Central memory CD8-positive, alpha-beta T cell (primary cell): Measurements from ENCODE around the gene HOXC10.

ENCODE experiments used
- ATAC-seq: fragments of 150-1000 bp; cut with Tn5 transposase; replicated peaks from 2 replicates; pipeline ENCODE4 v1.10.0; 2022; ENCODE audit warnings: mild to moderate bottlenecking, moderate FRiP score, moderate number of reproducible peaks; ENCODE audit not compliant: poor library complexity, severe bottlenecking; ENCODE audit errors: extremely low read depth
- DNase-seq, 2 donors: peaks; one replicate each; pipeline ENCODE4 v3.0.0; 2021; ENCODE audit warnings: low spot score in 2 of 2
- H3K27ac Mint-ChIP-seq: one replicate; pipeline ENCODE4 v1.8.0; 2022; ENCODE audit warnings: low read depth, mild to moderate bottlenecking, moderate library complexity, mixed read lengths
- H3K27me3 Mint-ChIP-seq: one replicate; pipeline ENCODE4 v1.8.0; 2022; ENCODE audit warnings: mixed read lengths
- H3K36me3 Mint-ChIP-seq: one replicate; pipeline ENCODE4 v1.8.0; 2022; ENCODE audit warnings: mild to moderate bottlenecking, moderate library complexity, mixed read lengths; ENCODE audit not compliant: insufficient read depth
- H3K4me1 Mint-ChIP-seq: one replicate; pipeline ENCODE4 v1.8.0; 2022; ENCODE audit warnings: mixed read lengths
- H3K4me3 Mint-ChIP-seq: one replicate; pipeline ENCODE4 v1.8.0; 2022; ENCODE audit warnings: mild to moderate bottlenecking, moderate library complexity, mixed read lengths
- H3K9me3 Mint-ChIP-seq: one replicate; pipeline ENCODE4 v1.8.0; 2022; ENCODE audit warnings: mixed read lengths

Gene HOXC10

GRCh38 chr12:53984901-53985691 lies at the start of gene HOXC10:
Gene HOXC10 (plus strand): TSS chr12:53985146. CDS start chr12:53985260, 114 bp downstream.
- Mint-ChIP-seq H3K27ac (peak within 1 kb of the TSS; percentile 65), H3K36me3 (peaks cover 23% of the 10 kb centered on the region), H3K4me1 (peaks cover 41% of the 10 kb centered on the region), H3K27me3 (peaks cover 99% of the 10 kb centered on the region), H3K4me3 (peak within 1 kb of the TSS; percentile 61), H3K9me3 (no peaks in the 10 kb centered on the region)
- DNase-seq = peak; percentile 47 to 61
- peak; percentile 55 for ATAC-seq

GRCh38 chr12:53935383-53936341 lies 49.3 kb upstream of the HOXC10 start:
- ATAC-seq = no peak
- peaks cover 99% of the 10 kb centered on the region for H3K27me3 Mint-ChIP-seq
- H3K9me3 Mint-ChIP-seq = no peaks in the 10 kb centered on the region
- DNase-seq = no peak
- no peak overlapping the region for H3K27ac Mint-ChIP-seq
- H3K4me1 Mint-ChIP-seq = peaks cover 12% of the 10 kb centered on the region
- H3K36me3 Mint-ChIP-seq = peaks cover 15% of the 10 kb centered on the region
- H3K4me3 Mint-ChIP-seq = no peak overlapping the region

DNA sequence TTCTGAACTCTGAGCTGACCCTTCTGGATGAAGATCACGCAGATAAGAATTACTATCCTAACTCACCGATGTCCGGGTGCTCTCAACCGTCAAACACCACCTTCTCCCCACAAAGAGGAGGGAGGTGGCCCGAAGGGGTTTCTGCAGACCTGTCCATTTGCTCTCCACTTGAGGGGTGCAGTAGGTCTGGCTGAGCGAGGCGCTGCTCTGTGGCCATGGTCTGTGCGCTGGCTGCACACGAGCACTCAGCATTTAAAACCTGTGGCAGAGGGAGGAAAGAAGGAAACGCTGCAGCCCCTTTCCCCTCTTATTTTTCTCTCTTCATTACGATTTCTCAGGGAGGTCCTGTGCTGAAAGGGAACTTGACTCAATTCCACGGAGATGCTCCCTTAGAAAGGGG lies 47.8 kb upstream of the HOXC10 start:
- no peak overlapping the region for H3K27ac Mint-ChIP-seq
- ATAC-seq (no peak), DNase-seq (no peak)
- no peak overlapping the region for H3K4me3 Mint-ChIP-seq
- H3K27me3 Mint-ChIP-seq = peaks cover 99% of the 10 kb centered on the region
- H3K36me3 Mint-ChIP-seq = peaks cover 18% of the 10 kb centered on the region
- H3K9me3 Mint-ChIP-seq = no peaks in the 10 kb centered on the region
- peaks cover 12% of the 10 kb centered on the region for H3K4me1 Mint-ChIP-seq

DNA sequence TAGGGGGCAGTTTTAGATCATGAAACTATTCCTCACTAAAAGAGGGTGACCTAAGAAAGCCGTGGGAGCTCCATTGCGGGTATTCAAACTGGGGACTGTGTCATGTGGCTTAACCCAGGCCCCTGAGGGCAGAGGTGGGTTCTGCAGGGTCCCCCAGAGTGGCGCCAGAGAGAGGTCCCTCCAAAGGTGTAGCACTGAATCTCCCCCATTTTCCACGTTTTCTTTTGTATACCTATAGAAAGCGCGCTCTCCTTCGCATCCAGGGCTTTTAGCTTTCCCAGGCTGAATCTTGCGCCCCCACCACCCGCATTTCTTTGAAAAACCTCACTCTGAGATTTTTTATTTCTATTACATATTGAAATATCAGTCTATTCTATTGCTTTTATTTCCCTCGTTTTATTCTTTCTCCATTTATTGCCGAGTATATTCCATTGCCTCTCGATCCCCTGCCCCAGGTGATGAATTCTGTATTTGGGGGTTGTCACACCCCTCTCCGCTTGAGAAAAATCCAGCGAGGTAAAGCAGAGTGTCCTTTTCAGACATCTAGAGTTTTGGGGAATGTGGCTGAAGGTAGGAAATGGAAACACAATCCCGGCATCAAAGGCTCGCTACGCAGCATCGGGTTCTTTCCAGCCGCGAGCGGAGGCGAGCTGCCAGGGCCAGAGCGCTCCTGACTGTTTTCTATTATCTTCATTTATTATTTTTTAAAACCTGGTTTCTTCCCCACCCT lies 47.2 kb upstream of the HOXC10 start:
- DNase-seq (no peak), ATAC-seq (no peak)
- peaks cover 18% of the 10 kb centered on the region for H3K36me3 Mint-ChIP-seq
- peaks cover 12% of the 10 kb centered on the region for H3K4me1 Mint-ChIP-seq
- no peak overlapping the region for H3K4me3 Mint-ChIP-seq
- no peak overlapping the region for H3K27ac Mint-ChIP-seq
- H3K9me3 Mint-ChIP-seq = no peaks in the 10 kb centered on the region
- peaks cover 99% of the 10 kb centered on the region for H3K27me3 Mint-ChIP-seq

GRCh38 chr12:53938326-53939140 lies 46.4 kb upstream of the HOXC10 start, which contains the start of gene HOXC13:
Gene HOXC13 (plus strand): TSS chr12:53938831. CDS start chr12:53938907, 76 bp downstream.
- H3K27ac Mint-ChIP-seq = no peak within 1 kb of the TSS
- H3K9me3 Mint-ChIP-seq = no peaks in the 10 kb centered on the region
- no peak for ATAC-seq
- peaks cover 18% of the 10 kb centered on the region for H3K36me3 Mint-ChIP-seq
- H3K4me1 Mint-ChIP-seq = peaks cover 12% of the 10 kb centered on the region
- peaks cover 99% of the 10 kb centered on the region for H3K27me3 Mint-ChIP-seq
- DNase-seq = no peak
- peak within 1 kb of the TSS; percentile 16 for H3K4me3 Mint-ChIP-seq

DNA sequence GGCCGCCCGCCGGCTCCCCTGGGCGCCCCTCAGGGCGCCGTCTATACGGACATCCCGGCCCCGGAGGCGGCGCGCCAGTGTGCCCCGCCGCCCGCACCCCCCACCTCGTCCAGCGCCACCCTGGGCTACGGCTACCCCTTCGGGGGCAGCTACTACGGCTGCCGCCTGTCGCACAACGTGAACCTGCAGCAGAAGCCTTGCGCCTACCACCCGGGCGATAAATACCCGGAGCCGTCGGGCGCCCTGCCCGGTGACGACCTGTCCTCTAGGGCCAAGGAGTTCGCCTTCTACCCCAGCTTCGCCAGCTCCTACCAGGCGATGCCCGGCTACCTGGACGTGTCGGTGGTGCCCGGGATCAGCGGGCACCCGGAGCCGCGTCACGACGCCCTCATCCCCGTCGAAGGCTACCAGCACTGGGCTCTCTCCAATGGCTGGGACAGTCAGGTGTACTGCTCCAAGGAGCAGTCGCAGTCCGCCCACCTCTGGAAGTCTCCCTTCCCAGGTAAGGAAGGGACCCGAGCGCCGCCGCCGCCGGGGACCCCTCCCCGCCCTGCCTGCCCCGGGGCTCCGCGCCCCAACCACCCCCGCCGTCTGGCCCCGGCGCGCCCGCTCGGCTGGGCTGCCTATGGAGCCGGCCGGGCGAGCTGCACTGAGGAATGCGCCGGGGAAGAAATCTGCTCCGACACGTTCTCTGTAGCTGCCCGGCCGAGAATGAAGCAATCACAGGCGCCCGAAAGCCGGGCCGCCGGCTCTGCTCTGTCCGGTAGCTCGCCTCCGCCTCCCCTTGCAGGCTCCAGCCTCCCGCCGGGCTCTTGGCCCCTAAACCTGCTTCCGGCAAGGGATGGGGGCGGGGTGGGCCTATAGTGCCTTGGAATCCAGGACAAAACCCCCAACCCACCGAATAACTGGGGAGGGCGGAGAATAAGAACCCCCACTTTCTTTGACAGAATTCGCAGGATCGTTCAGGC lies 45.5 kb upstream of the HOXC10 start:
- H3K27ac Mint-ChIP-seq = no peak overlapping the region
- peak overlapping the region; percentile 16 for H3K4me3 Mint-ChIP-seq
- H3K36me3 Mint-ChIP-seq = peaks cover 18% of the 10 kb centered on the region
- no peaks in the 10 kb centered on the region for H3K9me3 Mint-ChIP-seq
- ATAC-seq (no peak), DNase-seq (no peak)
- peaks cover 12% of the 10 kb centered on the region for H3K4me1 Mint-ChIP-seq
- peaks cover 99% of the 10 kb centered on the region for H3K27me3 Mint-ChIP-seq

GRCh38 chr12:53940443-53941014 lies 44.4 kb upstream of the HOXC10 start:
- DNase-seq (no peak), ATAC-seq (no peak)
- Mint-ChIP-seq H3K4me1 (peaks cover 7% of the 10 kb centered on the region), H3K27ac (no peak overlapping the region), H3K9me3 (no peaks in the 10 kb centered on the region), H3K36me3 (peaks cover 14% of the 10 kb centered on the region), H3K4me3 (no peak overlapping the region), H3K27me3 (peaks cover 99% of the 10 kb centered on the region)

- Mint-ChIP-seq H3K27ac (no peak overlapping the region), H3K4me3 (no peak overlapping the region), H3K4me1 (peaks cover under 1% of the 10 kb centered on the region), H3K36me3 (peaks cover 11% of the 10 kb centered on the region), H3K9me3 (no peaks in the 10 kb centered on the region), H3K27me3 (peaks cover 99% of the 10 kb centered on the region)
- ATAC-seq (no peak), DNase-seq (no peak)
Measured at GRCh38 chr12:53941187-53941586, 43.8 kb upstream of the HOXC10 start.

DNA sequence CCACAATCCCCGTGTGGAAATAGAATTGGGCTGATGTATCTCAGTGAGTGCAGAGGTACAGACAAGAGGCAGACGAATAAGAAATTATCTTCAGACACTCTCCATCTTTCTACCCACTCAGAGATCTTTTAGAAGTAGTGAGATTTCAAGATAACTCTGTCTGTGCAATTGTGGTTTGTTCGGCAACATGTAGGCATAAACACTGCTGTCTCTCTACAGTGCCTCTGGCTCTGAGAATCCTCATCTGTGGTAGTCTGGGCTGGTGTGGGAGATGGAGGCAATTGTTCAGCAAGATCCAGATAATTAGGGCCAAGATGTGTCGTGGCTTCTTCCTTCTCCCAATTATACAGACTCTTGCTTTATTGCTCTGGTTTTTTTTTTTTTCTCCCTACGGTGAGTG lies 43.2 kb upstream of the HOXC10 start:
- ATAC-seq (no peak), DNase-seq (no peak)
- Mint-ChIP-seq H3K27ac (no peak overlapping the region), H3K4me1 (no peaks in the 10 kb centered on the region), H3K4me3 (no peak overlapping the region), H3K9me3 (no peaks in the 10 kb centered on the region), H3K36me3 (peaks cover 9% of the 10 kb centered on the region), H3K27me3 (peaks cover 99% of the 10 kb centered on the region)

GRCh38 chr12:53942467-53942997 lies 42.4 kb upstream of the HOXC10 start:
- Mint-ChIP-seq H3K4me3 (no peak overlapping the region), H3K36me3 (peaks cover 9% of the 10 kb centered on the region), H3K9me3 (no peaks in the 10 kb centered on the region), H3K4me1 (no peaks in the 10 kb centered on the region), H3K27me3 (peaks cover 99% of the 10 kb centered on the region), H3K27ac (no peak overlapping the region)
- DNase-seq (no peak), ATAC-seq (no peak)
